Activated CD4-positive, alpha-beta memory T cell treated with anti-CD3 and anti-CD28 coated beads for 36 hours (primary cell): ENCODE data around the gene MUC22. TPM values are rescaled to one million over a fixed set of nuclear protein-coding genes. Genes with fewer than 3 reads are reported as not detected.
"Not testable (repeated sequence)": the region's sequence is repeated elsewhere in the genome, so short reads cannot be mapped to it uniquely, and the experiment has no call there.

Experiments
- CTCF ChIA-PET: fragments of 350-600 bp; sonication (Branson Sonifier 250); formaldehyde crosslinking; loops from one replicate; lab custom pipeline; 2021; ENCODE audit warnings: antibody characterized with exemption, inconsistent platforms; lab: Charles Lee
- POLR2A ChIA-PET: fragments of 350-600 bp; sonication (Branson Sonifier 250); formaldehyde crosslinking; loops from one replicate; lab custom pipeline; 2021; ENCODE audit warnings: antibody characterized with exemption; lab: Charles Lee
- DNase-seq: peaks from one replicate; pipeline ENCODE4 v3.0.0-alpha.2; 2020
- H3K27ac Mint-ChIP-seq: one replicate; pipeline ENCODE4 v1.8.0; 2021; ENCODE audit warnings: mixed read lengths
- H3K27me3 Mint-ChIP-seq: one replicate; pipeline ENCODE4 v1.8.0; 2021; ENCODE audit warnings: mixed read lengths
- H3K36me3 Mint-ChIP-seq: one replicate; pipeline ENCODE4 v1.8.0; 2021; ENCODE audit warnings: mixed read lengths
- H3K4me1 Mint-ChIP-seq: one replicate; pipeline ENCODE4 v1.8.0; 2021; ENCODE audit warnings: low read depth, mixed read lengths
- H3K4me3 Mint-ChIP-seq: one replicate; pipeline ENCODE4 v1.8.0; 2021; ENCODE audit warnings: mild to moderate bottlenecking, mixed read lengths
- H3K9me3 Mint-ChIP-seq: one replicate; pipeline ENCODE4 v1.8.0; 2021; ENCODE audit warnings: mixed read lengths
- intact Hi-C: fragments of 100-400 bp; cut with micrococcal nuclease; formaldehyde crosslinking; loops from one replicate; pipeline ENCODE4 v1.15.1; 2023
- total RNA-seq, 2 experiments: library from RNA; stranded (reverse); gene quantifications; one replicate each; pipeline ENCODE4 v1.2.3, GENCODE V29; 2021

The MUC22 gene
- total RNA-seq, 2 experiments from 2014 or later, result not detected

DNA sequence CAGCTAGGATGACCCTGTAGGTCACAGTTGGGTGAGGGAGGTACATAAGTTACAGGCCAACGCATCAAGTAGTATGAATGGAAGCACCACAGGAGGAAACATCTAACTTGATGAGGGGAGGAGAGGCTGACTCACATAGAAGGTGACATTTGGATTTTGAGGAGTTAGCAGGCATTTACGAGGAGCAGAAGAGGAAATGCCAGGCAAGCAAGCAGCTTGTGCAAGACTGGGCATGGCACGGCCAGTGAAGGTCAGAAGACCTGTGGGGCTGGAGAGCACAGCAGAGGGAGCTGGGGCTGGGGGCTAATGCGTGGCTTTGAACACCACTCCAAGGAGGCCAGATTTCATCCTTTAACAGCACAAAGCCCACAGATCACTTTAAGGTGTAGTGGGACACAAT lies 37.8 kb downstream of the MUC22 start:
- no peaks in the 10 kb centered on the region for H3K9me3 Mint-ChIP-seq
- POLR2A ChIA-PET, result no interaction called here

DNA sequence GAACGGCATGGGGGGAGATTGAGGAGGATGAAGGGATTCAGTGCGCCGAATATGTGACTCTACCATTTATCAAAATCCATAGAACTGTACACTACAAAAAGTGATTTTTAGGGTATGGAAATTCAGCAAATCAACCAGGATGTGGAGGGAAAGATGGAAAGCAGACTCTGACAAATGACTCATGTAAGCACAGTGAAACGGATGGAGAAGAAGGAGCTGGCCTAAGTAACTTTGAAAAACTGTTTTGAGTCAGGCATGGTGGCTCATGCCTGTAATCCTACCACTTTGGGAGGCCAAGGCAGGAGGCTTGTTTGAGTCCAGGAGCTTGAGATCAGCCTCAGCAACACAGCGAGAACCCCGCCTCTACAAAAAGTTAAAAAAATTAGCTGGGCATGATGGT lies 39.2 kb downstream of the MUC22 start:
- no peak overlapping the region for H3K4me3 Mint-ChIP-seq
- H3K27ac Mint-ChIP-seq, result no peak overlapping the region
- no peaks in the 10 kb centered on the region for H3K36me3 Mint-ChIP-seq
- no peaks in the 10 kb centered on the region for H3K9me3 Mint-ChIP-seq
- intact Hi-C loops, result no loop called here
- H3K27me3 Mint-ChIP-seq, result peaks cover 38% of the 10 kb centered on the region
- H3K4me1 Mint-ChIP-seq, result no peaks in the 10 kb centered on the region
- DNase-seq, result no peak
- CTCF ChIA-PET, result interaction anchor here (0.9 kb wide), 1 partner anchor 30 kb away, joined by 3 read pairs; no protein-coding TSS in a partner anchor
- POLR2A ChIA-PET, result no interaction called here

More for the DNA sequence above, 37.8 kb downstream of the MUC22 start:
- Mint-ChIP-seq H3K27ac (no peak overlapping the region), H3K4me3 (no peak overlapping the region), H3K36me3 (no peaks in the 10 kb centered on the region), H3K4me1 (peaks cover 2% of the 10 kb centered on the region), H3K27me3 (peaks cover 38% of the 10 kb centered on the region)
- CTCF ChIA-PET, result interaction anchor here (0.6 to 1.1 kb wide), 3 partner anchors 39 to 962 kb away, joined by 3 read pairs; no protein-coding TSS in a partner anchor
- DNase-seq, result no peak
- intact Hi-C loops, result no loop called here

DNA sequence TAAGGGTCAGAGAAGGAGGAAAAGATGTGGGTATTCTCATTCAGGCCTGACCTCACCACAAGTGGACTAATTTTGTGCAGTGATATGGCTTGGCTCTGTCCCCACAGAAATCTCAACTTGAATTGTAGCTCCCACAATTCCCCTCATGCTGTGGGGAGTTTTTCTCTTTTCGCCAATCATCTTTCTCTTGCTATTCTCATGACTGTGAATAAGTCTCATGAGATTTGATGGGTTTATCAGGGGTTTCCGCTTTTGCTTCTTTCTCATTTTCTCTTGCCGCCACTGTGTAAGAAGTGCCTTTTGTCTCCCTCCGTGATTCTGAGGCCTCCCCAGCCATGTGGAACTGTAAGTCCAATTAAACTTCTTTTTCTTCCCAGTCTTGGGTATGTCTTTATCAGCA lies 42.9 kb downstream of the MUC22 start:
- DNase-seq, POLR2A ChIA-PET, H3K9me3 Mint-ChIP-seq, H3K27ac Mint-ChIP-seq, intact Hi-C loops, H3K4me3 Mint-ChIP-seq, H3K4me1 Mint-ChIP-seq, H3K36me3 Mint-ChIP-seq: not testable (repeated sequence)
- H3K27me3 Mint-ChIP-seq, result peaks cover 24% of the 10 kb centered on the region
- CTCF ChIA-PET, result interaction anchor here (1.5 kb wide), 1 partner anchor 27 kb away, joined by 8 read pairs; no protein-coding TSS in a partner anchor

DNA sequence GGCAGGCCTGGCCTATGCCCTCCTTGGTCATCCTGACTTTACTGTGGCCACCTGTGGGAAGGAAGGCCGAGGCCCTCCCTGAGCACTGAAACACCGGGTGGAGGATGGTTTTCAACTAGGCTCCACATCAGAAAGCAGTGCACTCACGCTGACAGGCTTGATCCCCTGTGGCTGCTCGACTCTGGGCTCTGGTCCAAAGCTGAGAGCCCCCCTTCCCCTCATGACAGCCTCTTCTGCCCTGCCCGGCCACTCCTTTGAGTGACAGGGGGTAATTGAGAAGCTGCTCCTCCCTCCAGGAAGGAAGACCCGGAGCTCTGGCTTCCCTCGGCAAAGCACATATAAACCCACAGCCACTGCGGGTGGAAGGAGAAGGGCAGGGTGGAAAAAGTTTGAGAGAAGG lies 43.6 kb downstream of the MUC22 start:
- peaks cover 21% of the 10 kb centered on the region for H3K27me3 Mint-ChIP-seq
- no peak overlapping the region for H3K27ac Mint-ChIP-seq
- H3K4me3 Mint-ChIP-seq, result no peak overlapping the region
- H3K9me3 Mint-ChIP-seq, result no peaks in the 10 kb centered on the region
- DNase-seq, result no peak
- POLR2A ChIA-PET, result no interaction called here
- H3K4me1 Mint-ChIP-seq, result peaks cover 9% of the 10 kb centered on the region
- no peaks in the 10 kb centered on the region for H3K36me3 Mint-ChIP-seq
- CTCF ChIA-PET, result interaction anchor here (1.5 kb wide), 1 partner anchor 26 kb away, joined by 8 read pairs; no protein-coding TSS in a partner anchor
- intact Hi-C loops, result no loop called here

DNA sequence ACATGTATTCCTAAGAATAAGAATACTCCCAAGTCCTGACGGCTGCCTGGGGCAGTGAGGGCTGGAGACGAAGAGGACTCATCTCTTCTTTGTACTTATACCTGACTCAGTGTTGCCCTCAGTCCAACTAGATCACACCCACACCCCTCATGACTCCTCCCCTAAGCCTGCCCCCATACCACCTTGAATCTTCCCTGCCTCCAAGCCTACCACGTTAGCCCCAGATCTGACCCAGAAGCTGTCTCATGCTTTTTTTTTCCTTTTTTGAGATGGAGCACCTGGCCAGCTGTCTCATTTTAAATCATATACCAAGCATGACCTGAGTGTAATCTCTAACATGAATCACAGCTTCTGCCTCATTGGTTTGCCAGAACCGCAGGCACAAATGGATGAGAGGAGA lies 45.2 kb downstream of the MUC22 start:
- no peak overlapping the region for H3K4me3 Mint-ChIP-seq
- H3K4me1 Mint-ChIP-seq, result peaks cover 9% of the 10 kb centered on the region
- ChIA-PET POLR2A (no interaction called here), CTCF (interaction anchor here (1.2 to 1.5 kb wide), 2 partner anchors 24 to 31 kb away, joined by 3 to 5 read pairs; no protein-coding TSS in a partner anchor)
- intact Hi-C loops, result no loop called here
- no peaks in the 10 kb centered on the region for H3K9me3 Mint-ChIP-seq
- H3K27ac Mint-ChIP-seq, result no peak overlapping the region
- peaks cover 17% of the 10 kb centered on the region for H3K27me3 Mint-ChIP-seq
- DNase-seq, result no peak
- H3K36me3 Mint-ChIP-seq, result no peaks in the 10 kb centered on the region

DNA sequence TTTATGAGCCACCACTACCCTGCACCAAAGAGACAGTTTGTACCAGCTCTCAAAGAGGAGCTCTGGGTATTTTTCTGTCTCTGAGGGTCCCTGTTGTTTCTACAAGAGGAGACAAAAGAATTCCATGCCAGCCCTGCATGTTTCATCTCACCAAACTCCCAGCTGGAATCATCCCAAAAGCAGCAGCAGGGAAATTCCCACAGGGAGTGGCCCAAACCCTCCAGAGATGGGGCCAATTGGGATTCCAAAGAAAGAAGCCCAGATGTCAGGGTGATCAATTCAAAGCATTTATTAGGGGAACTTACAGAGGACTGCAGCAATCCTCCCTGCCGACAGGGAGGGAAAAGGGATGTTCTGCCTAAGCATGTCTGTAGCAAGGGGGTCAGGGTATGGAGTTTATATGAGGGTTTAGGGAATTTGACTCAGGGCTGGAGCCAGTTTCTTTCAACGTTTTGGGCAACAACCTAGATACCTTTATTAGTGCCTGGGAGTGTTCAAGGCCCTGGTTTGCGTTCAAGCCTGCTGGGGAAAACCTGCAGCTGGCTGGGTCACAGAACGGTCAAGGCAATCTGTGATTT lies 47.2 kb downstream of the MUC22 start:
- Mint-ChIP-seq H3K4me1 (peaks cover 9% of the 10 kb centered on the region), H3K9me3 (no peaks in the 10 kb centered on the region), H3K36me3 (no peaks in the 10 kb centered on the region), H3K27me3 (peaks cover 11% of the 10 kb centered on the region), H3K4me3 (no peak overlapping the region), H3K27ac (no peak overlapping the region)
- POLR2A ChIA-PET, result no interaction called here
- CTCF ChIA-PET, result interaction anchor here (0.6 to 1.5 kb wide), 4 partner anchors 22 to 525 kb away, joined by 3 to 5 read pairs (median 3); partner anchors contain the start of gene VARS2
- intact Hi-C loops, result no loop called here
- no peak for DNase-seq

DNA sequence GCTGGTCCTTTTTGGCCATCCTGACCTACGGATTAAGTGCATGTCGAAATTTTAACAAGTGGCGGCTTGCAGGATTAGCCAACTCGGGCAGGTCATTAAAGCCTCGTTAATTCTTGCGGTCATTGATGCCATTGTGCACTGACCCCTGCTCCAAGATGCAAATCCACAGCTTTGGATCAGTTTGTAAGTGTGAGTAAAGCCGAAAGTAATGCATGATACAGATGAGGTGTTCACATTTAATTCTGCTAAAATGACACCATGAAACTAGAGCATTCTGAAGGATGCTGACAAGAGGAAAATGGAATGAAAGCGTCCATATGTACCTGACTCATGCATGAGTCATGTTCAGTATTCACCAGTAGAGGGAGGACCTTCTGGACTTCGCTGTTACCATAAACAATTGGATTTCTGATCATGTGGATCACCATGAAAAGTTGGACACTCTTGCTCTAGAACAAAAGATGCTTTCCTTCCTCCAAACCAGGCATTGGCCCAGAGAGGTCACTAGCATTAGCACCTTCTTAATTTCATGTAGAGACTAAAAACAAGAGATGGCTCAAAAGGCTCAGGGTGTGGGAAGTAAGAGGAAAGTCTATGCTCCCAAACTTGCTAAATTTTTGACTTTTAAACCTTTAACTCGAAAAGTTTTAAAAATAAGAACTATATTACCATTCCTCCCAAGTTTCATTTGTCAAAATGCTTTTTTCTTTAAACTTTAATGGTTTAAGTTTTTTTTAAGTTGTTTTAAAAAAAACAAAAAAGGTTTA lies 48.0 kb downstream of the MUC22 start:
- Mint-ChIP-seq H3K36me3 (no peaks in the 10 kb centered on the region), H3K9me3 (no peaks in the 10 kb centered on the region), H3K27me3 (peaks cover 6% of the 10 kb centered on the region), H3K4me1 (peaks cover 9% of the 10 kb centered on the region), H3K4me3 (no peak overlapping the region), H3K27ac (no peak overlapping the region)
- DNase-seq, result no peak
- POLR2A ChIA-PET, result no interaction called here
- CTCF ChIA-PET, result interaction anchor here (0.6 to 1.4 kb wide), 4 partner anchors 14 to 526 kb away, joined by 3 read pairs; partner anchors contain the start of gene VARS2
- intact Hi-C loops, result no loop called here

DNA sequence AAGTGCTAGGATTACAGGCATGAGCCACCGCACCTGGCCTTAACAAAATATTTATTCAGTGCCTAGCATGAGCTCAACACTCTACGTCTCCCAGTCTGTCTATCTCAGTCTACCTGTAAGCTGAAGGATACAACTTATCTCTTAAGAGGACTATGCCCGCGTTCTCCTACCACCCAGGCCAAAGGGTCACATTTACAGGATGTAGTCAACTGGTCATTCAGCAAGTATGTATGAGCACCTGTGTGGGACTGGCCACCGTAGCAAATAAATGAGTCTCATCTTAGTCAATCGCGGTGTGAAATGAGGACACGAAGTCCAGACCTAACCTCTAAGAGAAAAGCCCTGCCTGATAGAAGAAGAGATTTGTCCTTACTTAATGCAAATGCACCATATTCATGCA lies 49.9 kb downstream of the MUC22 start:
- Mint-ChIP-seq H3K27ac (no peak overlapping the region), H3K27me3 (no peaks in the 10 kb centered on the region), H3K4me3 (no peak overlapping the region), H3K9me3 (no peaks in the 10 kb centered on the region), H3K36me3 (no peaks in the 10 kb centered on the region), H3K4me1 (peaks cover 9% of the 10 kb centered on the region)
- CTCF ChIA-PET, result interaction anchor here (1.0 to 3.2 kb wide), 3 partner anchors 8 to 20 kb away, joined by 3 to 17 read pairs (median 9); no protein-coding TSS in a partner anchor
- intact Hi-C loops, result no loop called here
- POLR2A ChIA-PET, result interaction anchor here (0.7 kb wide), 2 partner anchors 43 to 75 kb away, joined by 3 read pairs; no protein-coding TSS in a partner anchor
- DNase-seq, result no peak

DNA sequence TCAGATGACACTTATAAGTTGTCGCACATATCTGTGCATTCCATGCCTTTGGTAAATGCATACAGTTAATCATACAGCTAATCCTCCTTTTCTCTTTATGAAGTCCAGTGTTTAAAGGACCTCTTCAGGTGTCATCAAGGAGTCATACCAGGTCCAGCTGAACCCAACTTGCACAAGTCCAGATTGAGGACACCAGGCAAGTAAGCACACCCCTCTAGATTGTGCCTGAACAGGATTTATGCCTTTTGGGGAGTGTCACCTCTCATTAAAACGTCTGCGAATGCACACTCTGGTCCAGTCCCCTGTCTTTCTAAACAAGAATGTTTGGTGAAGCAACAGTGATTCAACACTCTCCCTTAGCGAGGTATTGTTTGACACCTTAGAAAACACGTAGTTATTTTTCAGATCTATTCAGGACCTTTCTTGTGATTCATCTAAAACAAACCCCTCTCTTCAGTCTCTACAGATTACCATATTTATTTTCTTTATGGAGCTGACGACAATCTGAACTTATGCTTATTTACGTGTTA lies 53.7 kb downstream of the MUC22 start:
- intact Hi-C loops, result no loop called here
- H3K27ac Mint-ChIP-seq, result no peak overlapping the region
- POLR2A ChIA-PET, result no interaction called here
- CTCF ChIA-PET, result no interaction called here
- H3K36me3 Mint-ChIP-seq, result no peaks in the 10 kb centered on the region
- H3K4me3 Mint-ChIP-seq, result no peak overlapping the region
- no peaks in the 10 kb centered on the region for H3K9me3 Mint-ChIP-seq
- no peak for DNase-seq
- no peaks in the 10 kb centered on the region for H3K4me1 Mint-ChIP-seq
- no peaks in the 10 kb centered on the region for H3K27me3 Mint-ChIP-seq

DNA sequence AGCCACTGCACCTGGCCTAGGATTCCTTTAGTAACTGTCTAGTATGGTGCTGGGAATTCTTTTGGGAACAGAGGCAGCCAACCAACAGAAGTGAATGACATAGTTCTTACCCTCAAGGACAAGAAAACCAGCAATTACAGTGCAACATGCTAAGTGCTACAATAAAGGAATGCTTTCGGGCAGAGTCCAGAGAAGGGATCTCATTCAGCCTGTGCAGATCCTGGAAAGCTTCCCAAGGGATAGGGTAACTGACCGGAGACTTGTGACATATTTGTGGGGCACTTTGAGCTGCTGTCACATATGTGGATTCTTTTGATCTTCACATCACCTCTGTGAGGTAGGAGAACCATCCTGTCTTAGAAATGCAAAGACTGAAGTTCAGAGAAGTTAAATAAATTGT lies 55.3 kb downstream of the MUC22 start:
- POLR2A ChIA-PET, result no interaction called here
- DNase-seq, result no peak
- Mint-ChIP-seq H3K27ac (no peak overlapping the region), H3K4me1 (no peaks in the 10 kb centered on the region), H3K9me3 (no peaks in the 10 kb centered on the region), H3K27me3 (no peaks in the 10 kb centered on the region), H3K36me3 (no peaks in the 10 kb centered on the region), H3K4me3 (no peak overlapping the region)
- intact Hi-C loops, result no loop called here
- CTCF ChIA-PET, result no interaction called here

DNA sequence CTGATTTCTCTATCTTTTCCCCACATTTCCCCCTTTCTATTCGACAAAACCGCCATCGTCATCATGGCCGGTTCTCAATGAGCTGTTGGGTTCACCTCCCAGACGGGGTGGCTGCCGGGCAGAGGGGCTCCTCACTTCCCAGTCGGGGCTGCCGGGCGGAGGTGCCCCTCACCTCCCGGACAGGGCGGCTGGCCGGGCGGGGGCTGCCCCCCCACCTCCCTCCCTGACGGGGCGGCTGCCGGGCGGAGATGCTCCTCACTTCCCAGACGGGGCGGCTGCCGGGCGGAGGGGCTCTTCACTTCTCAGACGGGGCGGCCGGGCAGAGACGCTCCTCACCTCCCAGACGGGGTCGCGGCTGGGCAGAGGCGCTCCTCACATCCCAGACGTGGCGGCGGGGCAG lies 56.8 kb downstream of the MUC22 start:
- CTCF ChIA-PET, H3K27ac Mint-ChIP-seq, H3K27me3 Mint-ChIP-seq, H3K36me3 Mint-ChIP-seq, H3K4me3 Mint-ChIP-seq, H3K4me1 Mint-ChIP-seq, H3K9me3 Mint-ChIP-seq, DNase-seq, intact Hi-C loops, POLR2A ChIA-PET: not testable (repeated sequence)
